ENCODE measurements around the gene MFNG.

MFNG gene

DNA sequence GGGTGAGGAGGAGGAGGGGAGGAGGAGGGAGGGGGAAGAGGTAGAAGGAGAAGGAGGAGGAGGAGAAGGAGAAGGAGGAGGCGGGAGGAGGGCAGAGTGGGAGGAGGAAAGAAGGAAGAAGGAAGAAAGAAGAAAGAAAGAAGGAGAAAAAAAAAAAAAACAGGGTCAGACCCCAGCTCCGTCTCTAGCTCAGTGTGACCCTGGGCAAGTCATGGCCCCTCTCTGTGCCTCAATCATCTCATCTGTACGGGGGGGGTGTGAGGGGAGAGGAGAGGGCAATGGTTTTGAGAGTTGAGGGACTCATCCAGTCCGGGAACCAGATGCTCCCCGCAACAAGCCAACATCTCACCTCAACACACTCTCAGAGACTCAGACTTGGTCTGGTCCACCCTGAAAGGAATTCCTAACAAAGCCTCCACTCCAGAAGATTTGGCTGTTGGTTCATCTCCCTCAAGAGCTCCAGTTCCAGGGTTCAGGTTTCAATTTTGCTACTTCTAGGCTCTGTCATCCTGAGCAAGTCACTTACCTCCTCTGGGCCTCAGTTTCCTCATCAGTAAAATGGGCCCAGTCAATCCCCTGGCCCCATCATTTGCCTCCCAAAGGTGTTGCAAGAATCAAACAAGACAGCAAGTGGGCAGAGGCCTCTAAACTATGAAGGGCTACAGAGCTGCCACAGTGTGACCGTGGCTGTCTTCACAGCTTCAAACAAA is 25.4 kb upstream of the MFNG start:
- DNase-seq: no peak

DNA sequence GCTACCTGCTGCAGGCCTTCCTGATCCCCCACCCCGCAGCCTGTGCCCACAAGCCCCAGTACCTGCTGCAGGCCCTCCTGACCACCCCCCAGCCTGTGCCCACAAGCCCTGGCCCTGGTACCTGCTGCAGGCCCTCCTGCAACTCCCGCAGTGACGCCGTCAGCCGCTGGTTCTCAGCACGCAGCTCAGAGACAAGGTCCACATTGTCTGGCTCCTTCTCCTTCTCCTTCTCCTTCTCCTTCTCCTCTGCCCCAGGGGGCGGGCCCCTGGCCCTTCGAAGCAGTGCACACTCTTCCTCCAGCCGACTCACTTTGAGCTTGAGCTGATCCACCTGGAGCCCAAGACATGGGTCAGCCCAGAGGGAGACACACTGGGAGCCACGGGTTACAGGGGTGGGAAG is 23.9 kb upstream of the MFNG start:
- DNase-seq: no peak

DNA sequence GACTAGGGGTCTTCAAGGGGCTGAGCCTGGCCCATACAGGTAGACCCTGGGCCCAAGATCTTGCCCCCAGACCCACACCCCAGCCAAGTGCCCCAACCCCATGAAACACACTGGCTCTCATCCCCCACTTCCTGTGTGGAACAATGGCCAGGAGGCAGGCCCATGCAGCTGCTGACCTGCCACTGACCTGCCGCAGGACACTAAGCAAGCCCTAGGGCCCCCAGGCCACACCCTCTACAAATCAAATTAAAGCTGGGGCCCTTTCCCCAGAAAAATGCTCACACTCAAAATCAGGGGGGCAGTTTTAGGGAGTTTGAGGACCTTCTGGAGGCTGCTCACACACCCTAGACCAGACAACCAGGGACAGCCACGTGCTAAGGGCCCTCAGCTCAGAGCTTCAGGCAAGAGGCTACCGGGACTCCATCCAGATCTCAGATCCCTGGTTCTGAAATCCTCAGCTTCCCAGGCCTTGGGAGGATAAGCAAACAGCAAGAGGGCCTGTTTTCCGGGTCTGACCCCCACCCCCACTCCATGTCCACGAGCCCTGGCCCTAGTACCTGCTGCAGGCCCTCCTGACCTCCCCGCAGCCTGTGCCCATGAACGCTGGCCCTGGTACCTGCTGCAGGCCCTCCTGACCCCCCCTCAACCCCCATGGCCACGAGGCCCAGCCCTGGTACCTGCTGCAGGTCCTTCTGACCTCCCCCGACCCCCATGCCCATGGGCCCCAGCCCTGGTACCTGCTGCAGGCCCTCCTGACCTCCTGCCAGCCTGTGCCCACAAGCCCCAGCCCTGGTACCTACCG is 23.1 kb upstream of the MFNG start:
- DNase-seq: no peak

DNA sequence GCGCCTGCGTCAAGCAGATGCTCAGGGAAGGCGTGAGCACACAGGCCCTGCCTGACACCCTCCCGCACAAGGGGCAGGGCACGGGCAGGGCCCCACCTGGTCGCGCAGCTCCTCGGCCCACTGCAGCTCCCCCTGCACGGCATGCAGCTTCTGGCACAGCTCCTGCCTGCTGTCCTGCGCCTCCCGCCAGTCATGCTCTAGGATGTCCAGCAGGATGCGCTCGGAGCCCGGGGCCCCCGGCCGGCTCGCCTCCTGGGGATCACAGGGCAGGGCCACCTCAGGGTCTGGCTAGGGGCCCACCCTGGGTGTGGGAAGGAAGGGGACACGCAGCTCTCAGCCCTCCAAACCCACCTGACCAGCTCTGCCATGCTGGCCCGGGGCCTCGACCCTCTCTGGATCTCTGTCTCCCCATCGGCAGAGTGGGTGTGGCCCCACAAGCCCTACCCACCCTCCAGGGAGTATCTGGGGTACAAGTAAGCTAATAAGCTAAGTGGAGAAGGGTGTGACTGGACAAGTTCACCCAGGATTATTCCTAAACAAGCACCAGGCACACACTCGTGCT is 22.3 kb upstream of the MFNG start:
- no peak for DNase-seq

DNA sequence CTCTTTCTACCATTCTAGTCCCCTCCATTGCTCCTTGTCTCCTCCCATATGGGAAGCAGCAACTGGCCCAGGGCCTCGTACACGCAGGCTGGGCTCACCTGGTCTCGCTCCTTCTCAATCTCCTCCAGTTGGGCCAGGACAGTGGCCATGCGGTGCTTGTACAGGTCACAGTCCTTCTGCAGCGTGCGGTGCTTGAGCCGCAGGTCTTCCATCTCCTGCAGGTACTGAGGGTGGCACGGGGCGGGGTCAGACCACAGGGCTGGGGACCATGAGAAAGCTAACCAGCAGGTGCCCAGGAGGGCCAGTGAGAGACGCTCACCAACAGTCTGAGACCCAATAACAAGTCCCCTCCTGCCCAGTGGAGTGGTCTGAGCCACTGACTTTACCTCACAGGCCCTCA is 21.5 kb upstream of the MFNG start:
- DNase-seq: no peak

DNA sequence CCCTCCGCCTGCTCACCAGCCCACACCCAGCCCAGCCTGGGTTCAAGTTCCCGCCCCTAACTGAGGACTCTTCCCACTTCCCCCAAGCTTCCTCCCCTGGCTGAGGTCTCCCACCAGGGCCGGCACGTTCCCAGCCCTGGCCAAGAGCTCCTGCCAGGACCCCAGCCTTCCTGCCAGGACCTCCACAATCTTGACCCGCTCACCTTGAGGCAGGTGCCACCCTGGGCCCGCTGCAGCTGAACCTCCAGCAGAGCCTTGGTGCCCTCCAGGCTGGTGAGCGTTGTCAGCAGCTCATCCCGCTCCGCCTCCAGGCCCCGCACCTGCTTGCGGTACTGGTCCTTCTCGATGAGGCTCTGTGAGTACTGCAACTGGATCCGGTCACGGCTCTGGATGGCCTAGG is 19.8 kb upstream of the MFNG start:
- no peak for DNase-seq

DNA sequence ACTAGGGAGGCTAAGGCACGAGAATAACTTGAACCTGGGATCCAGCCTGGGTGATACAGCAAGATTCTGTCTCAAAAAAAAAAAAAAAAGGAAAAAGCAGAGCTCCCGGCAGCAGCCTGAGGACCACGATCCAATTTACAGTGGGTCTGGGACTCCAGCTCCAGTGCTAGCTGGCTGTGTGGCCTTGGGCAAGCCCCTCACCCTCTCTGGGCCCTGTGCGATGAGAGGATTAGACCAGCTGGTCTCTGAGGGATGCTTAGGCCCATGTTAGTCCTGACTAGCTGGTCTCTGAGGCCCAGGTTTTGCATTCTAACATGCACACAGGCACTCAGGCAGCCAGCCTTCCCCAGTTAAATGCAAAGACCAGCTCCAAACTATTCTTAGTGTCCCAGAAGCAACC is 19.4 kb upstream of the MFNG start:
- no peak for DNase-seq

DNA sequence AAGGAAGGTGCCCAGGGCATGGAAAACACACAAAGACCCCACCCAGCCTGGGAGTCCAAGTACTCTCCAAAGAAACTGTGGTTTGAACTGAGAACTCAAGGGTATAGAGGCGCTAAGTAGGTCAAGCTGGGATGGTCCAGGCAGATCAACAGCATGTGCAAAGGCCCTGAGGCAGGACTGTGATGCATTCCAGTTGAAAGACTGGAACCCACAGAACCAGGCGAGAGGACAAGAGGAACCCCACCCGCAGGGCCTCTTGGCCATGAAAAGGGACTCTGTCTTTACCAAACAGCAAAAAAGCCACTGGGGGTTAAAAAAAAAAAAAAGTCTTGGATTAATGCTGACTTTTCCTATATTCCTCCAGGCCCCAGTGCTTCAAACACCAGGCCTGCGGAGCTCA is 18.8 kb upstream of the MFNG start:
- DNase-seq: no peak

DNA sequence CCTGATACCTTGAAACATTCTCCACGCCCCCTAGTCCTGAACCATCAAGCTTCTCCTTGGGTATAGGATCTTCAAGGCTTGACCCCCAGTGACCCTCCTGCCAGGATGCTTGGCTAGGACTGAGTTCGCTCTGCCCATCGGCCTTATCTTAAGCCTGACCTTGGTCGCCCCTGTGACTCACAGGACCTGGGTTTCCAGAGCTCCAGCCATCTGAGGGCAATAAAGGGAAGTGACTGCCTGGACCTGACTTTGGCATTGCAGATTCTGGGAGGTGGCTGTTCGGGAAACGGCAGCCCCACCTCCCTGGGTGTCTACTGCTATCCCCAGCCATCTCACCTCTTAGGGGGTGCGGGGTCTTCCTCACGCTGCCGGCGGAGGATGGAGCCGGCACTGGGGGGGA is 17.7 kb upstream of the MFNG start:
- no peak for DNase-seq

DNA sequence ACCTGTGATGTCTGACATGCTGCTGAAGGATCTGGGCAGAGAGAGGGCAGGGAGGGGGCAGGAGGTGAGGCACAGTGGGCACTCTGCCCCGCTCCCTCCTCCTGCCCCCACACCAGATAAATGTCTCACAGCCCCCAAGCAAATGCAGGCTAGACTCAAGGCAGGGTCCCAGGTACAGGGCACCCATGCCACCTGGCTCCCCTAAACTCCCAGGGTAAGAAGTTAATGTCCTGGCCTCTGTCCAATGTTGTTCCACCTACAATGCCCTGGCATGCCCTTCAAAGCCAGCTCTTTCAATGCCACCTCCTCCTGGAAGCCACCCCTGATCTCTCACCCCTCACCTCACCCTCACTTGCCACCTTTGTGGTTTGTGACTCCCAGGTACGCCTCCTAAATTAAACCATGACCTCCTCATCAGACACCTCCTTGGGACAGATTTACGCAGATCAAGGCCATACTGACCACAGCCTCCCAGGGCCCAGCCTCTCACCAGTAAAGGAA is 17.0 kb upstream of the MFNG start:
- no peak for DNase-seq

DNA sequence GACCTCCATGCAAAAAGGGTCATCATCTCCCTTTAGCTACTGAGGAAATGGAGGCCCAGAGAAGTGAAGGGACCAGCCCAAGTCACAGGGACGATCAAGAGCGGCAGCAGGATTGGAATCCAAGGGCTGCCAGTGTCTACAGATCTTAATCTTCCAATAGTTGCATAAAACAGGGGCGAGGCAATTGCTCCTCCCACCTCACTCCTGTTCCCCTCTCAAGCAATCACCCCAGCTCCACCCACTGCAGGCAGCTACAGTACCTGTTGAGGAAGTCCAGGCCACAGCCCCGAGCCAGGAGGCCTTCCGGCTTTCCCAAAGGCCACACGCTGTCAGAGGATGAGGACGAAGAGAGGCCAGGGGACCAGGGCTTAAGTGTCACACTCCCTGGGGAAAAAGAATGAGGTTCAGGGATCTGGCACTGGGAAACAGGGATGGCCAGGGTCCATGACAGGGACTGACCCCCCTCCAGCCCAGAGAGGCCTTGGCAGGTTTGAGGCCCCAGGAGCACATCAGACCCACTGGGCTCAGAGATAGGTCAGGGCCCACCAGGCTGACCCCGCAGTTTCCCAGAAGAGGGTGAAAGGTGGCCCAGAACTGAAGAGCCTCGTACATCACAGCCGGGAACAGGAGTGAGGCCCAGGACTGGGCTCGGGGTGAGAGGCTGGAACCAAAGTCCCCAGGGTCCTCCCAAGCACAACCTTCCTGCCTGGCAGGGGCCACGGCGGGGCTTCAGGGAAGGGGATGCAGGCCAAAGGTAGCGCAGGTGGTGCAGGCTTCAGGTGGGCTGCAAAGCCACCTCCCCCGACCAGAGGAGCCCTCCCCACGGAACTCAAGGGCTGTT is 16.4 kb upstream of the MFNG start:
- DNase-seq: no peak

DNA sequence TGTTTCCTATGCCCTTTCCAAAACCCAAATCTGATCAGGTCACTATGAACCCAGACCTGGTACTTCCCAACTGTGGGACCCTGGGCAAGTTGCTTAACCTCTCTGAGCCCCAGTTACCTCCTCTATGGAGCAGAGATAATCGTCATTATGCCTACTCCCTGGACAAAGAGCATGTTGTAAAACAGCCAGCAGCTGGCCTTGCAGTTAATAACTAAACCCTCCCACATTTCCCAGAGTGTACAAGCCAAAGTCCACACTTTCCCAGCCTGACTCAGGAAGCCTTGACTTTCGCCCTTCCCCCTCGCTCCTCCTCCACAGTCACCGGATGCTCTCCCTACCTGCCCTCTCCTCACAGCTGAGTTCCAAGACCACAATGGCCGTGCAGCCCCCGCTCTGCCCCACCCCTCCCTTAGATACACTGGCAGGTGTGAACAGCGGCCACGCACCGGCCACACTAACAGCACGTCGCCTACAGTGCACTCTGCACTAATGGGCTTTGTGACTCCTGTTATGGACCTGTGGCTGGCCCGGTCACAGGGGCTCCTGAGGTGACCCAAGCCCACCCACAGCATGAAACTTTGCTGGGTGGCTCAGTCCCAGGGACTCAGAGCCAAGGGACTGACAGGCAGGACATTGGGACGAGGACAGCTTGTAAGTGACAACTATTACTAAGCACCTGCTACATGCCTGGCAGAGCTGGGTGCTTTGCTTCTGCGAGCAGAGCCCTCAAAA is 15.6 kb upstream of the MFNG start:
- no peak for DNase-seq

DNA sequence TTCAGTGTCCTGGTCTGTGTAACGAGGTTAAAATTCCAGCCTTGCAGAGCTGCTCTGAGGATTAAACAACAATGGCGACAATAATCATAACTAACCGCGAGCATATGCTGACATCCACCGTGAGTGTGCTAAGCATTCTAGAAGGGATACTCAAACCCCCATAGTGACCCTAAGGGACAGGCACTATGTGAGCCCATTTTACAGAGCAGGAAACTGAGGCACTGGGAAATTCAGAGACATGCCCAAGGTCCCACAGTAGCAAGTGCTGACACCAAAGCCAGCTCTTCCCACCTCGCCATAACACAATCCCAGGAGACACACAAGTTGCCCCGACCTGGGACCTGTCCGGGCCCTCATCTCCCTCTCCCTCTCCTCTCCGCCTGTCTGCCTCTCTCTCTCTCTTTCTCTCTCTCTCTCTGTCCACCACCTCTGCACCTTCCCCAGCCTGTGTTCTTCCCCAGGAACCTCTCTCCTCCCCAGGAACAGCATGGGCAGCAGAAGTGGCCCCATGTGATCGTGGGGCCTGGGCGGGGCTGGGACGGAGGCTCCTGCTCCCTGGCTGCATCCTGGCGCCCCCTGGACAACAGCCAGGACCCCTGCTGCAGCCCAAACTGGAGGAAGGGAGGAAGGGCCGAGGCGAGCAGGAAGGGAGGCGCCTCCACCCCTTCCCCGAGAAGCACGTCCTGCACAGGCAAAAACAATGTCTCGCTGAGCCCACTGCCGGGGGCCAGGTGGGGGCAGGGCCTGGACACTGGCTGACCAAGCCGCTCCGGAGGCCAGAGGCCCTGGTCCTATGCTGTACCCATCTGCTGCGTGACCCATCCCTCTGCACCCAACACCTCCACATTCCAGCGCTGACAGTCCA is 14.8 kb upstream of the MFNG start:
- no peak for DNase-seq

DNA sequence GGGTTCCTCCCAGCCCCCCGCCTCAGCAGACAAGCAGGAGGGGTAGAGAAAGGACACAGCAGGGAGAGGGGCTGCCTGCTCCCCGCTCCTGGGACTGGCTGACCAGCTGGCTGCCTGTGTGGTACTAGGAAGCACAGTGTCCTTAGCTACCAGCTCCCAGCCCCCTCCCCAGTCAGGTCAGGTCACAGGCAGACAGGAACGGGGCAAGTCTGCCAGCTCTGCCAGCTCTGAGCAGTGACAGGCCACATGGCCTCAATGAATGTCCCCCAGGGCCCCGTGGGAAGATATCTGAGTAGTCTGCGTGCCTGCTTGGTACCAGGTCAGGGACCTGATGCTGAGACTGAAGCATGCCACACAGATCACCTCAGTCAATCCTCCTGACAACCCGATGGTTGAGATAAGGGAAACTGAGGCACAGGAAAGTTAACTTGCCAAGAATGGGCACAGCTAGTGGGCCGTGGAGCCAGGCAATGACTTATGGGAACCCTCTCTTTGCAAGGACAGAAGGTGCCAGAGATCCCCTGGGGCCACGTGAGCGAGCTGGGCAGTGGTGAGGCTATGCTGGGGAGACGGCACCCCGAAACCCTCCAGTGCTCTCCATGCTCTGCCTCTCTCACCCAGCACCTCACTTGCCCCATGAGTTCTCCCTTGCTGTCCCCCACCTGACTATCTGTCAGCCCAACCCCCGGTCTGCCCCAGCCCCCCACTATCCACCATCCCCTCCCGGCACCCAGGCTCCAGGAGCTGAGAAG is 13.8 kb upstream of the MFNG start:
- DNase-seq: no peak

DNA sequence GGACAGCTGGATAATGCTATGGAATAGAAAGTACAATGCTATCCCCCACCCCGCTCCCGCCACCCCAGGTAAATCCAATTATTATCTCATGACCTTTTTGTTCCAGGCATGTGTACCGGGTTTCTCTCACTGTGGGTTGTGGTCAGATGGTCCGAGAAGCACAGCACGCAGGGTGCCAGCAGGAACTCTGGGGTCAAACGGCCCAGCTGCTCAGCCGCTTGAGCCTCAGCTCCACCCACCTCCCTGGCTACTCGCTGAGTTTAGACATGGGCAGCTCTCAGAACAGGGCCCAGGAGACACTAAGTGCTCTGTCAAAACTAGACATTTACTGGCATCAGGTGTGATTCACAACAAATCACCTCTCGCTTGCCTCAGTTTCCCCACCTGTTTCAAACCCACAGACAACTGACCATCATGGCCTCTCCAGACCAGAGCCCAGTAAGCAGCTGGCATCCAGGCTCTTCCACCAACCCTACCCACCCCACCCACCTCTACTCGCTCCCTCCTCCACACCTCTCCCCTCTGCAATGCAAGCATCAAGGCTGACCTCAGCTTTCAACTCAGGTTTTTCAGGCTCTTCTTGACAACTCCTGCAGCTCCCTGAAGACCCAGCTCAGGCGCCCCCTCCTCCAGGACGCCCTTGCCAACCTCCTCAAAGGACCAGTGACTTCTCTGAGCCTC is 13.0 kb upstream of the MFNG start:
- DNase-seq: no peak

DNA sequence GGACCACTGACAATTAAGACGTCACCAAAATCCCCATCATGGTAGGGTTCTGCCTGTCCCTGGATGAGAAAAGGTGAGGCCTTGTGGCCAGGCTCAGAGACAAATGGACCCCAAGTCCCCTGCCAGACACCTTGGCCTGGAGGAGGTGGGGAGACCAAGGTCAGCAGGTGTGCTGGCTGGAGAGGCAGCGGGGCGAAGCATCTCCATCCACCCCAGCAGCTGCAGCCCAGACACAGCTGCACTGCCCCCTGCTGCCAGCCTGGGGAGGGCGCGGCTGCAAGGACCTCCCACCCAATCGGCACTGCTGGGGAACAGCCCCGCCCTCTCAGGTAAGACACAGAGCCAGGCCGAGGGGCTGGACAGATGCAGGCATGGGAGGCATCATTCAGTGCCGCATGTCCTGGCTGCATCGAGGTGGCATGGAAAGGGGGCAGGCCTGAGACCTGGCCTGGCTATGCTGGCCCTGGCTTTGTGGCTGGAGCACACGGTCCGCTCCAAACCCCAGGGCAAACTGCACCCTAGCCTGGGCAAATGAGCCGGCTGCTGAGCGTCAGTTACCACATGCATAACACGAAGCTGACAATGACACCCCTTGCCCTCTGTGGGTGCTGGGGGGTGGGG is 12.2 kb upstream of the MFNG start:
- peak; percentile 25 for DNase-seq

DNA sequence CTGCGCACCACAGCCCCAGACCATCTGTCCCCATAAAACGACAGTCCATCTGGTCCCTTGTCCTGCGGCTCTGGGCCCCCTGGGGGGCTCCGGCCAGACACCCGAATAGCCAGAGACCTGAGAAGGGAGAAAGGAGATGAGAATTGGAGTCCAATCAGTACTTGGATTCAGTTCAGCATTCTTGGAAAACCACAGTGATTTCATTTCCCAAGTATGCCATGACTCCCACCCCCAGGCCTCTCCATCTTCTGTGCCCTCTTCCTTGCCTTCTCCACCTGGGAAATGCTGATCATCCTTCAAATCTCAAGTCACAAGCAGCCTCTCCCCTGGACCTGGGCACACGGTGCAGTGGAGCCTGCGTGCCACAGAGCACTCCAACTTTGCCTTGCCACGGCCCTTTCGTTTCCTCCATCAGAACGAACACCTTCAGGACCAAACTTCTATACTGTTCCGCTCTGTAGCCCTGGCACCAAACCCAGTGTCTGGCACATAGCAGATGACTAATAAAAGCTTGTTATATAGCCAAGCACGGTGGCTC is 10.9 kb upstream of the MFNG start:
- no peak for DNase-seq

DNA sequence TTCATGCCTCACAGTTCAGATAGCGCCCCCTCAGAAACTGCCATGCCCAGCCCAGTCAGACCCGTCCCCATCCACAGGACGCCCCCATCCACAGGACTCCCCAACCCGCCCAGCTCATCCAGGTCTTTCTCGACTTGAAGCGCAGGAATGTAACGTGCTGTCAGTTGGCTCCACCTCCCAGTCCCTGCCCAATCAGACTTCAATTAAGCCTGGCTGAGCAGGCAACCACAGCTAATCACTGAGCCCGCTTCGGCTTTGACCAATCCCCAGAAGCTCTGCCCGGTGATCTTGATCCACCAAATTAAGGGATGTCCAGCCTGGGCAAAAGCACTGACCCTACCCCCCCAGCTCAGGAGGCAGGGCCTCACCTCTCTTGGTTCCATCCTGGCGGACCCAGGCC is 10.5 kb upstream of the MFNG start:
- no peak for DNase-seq

DNA sequence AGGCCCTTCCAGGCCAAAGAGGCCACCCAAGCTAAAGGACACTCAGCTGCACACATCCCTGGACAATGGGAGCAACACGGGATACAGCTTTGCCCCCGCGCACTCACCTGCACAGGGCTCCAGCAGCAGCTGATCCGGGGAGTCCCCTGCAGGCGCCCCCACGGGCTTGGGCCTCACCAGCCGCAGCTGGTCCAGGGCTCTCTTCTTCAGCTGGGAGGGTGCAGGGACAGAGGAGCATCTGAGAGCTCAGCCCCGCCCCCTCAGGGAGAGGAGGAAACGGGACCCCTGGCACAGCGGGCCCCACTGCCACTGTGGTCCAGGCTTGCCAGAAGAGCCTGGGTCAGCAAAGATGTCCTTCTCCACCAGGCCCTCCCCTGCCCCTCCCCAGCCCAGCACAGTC is 7.8 kb upstream of the MFNG start:
- no peak for DNase-seq

Data from KG1 (cell line).